Psoas muscle (tissue), 8 donors: ENCODE measurements around the gene SPTA1. TPM values are rescaled to one million over a fixed set of nuclear protein-coding genes. Genes with fewer than 3 reads are reported as not detected.

Experiments
- ATAC-seq, 4 donors: fragments of 200-7000 bp; cut with Tn5 transposase; one replicate each; pipeline ENCODE4 v1.9.1; 2020; ENCODE audit warnings: moderate library complexity in 3 of 4, mild to moderate bottlenecking in 2 of 4
- DNase-seq, 2 donors: peaks; one replicate each; pipeline ENCODE4 v3.0.0-alpha.2; 2020
- H3K27ac ChIP-seq: fragments of 200-600 bp; one replicate; pipeline ENCODE4 v1.8.0; 2022
- H3K27me3 ChIP-seq, 3 donors: fragments of 200-600 bp in 1 of 3; one replicate each; pipeline versions ENCODE4 v1.6.1 to v1.8.0; 2013 to 2022; ENCODE audit warnings: low read length in 2 of 3, mild to moderate bottlenecking in 2 of 3, moderate library complexity in 1 of 3; ENCODE audit not compliant: insufficient read depth in 3 of 3
- H3K36me3 ChIP-seq, 2 donors: fragments of 200-600 bp in 1 of 2; one replicate each; pipeline versions ENCODE4 v1.6.1 to v1.8.0; 2013 to 2022; ENCODE audit warnings: low read depth in 1 of 2, mild to moderate bottlenecking in 1 of 2, moderate library complexity in 1 of 2; ENCODE audit not compliant: insufficient read depth in 1 of 2
- H3K4me1 ChIP-seq: fragments of 200-600 bp; one replicate; pipeline ENCODE4 v1.8.0; 2022
- H3K4me3 ChIP-seq: fragments of 200-600 bp; one replicate; pipeline ENCODE4 v1.8.0; 2022; ENCODE audit warnings: mild to moderate bottlenecking
- H3K9me3 ChIP-seq: fragments of 200-600 bp; one replicate; pipeline ENCODE4 v1.8.0; 2022
- WGBS, 3 donors: extraction: QIAGEN DNeasy Blood & Tissue Kit; methylation state at CpG; one replicate each; pipeline versions ENCODE4 v1.1.6 to v1.1.7; 2013; 5-methylcytosine and 5-hydroxymethylcytosine counted together
- intact Hi-C, 2 donors: fragments of 100-400 bp; cut with DNase I; formaldehyde crosslinking; loops; one replicate each; pipeline versions ENCODE4 v1.11.0 to v1.14.2; 2022
- polyA plus RNA-seq, 3 donors: library from polyadenylated mRNA; stranded (reverse); fragments of 200-250 nt; gene quantifications; one replicate each; pipeline ENCODE4 v1.2.3, GENCODE V29; 2013
- total RNA-seq, 4 donors: library from RNA; stranded (reverse); fragmentation: NEBNext Ultra II Directional in 2 of 4; extraction: Animal tissue kit (Norgen Biotek cat#: 25700) in 2 of 4; gene quantifications; one replicate each; pipeline versions ENCODE4 v1.2.1 to v1.2.4, GENCODE V29; 2021 to 2023
- TF ChIP-seq, protein P1 (sequence below): fragments of 200-600 bp; IDR thresholded peaks from one replicate; pipeline ENCODE4 v1.8.0; 2022; ENCODE audit warnings: antibody characterized with exemption
- donor health status: healthy with polysubstance abuse.
- donor health status: DM: no; HTN: no; CAD: no; lungs with moderate emphysema.
- donor health status: Bipolar disorder and iron deficiency.
- donor health status: healthy.
- donor health status: DM: yes; HTN: yes; CAD: no.
- donor health status: DM: no; HTN: no; CAD: no.
- donor health status: DM: no; HTN: no; CAD: no.
- donor health status: DM: yes; HTN: yes; CAD: no.

SPTA1 gene
- total and polyA plus RNA-seq, 7 donors = 0.05 to 0.74 (median 0.14) TPM; not detected in 2

DNA sequence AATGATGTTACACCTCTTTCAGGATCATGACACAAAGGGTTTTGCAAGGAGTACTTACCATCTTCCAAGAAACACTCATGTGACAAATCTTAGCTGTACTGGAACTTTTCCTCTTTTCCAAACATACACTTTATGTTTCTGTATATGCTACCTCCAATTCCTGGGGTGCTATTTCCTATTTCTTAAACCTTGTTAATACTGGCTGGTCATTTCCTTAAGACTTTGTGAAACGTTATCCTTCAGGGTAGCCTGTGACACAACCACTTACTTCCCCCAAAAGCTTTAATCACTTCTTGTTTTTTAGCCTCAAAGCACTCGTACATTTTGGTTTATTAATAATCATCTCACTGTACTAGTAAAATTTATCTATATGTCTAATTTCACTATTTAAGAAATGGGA lies 42.1 kb downstream of the SPTA1 start:
- Histone ChIP-seq H3K27me3 (no peaks in the 10 kb centered on the region), H3K4me1 (no peaks in the 10 kb centered on the region), H3K27ac (no peak overlapping the region), H3K9me3 (no peaks in the 10 kb centered on the region), H3K36me3 (no peaks in the 10 kb centered on the region), H3K4me3 (no peak overlapping the region)
- DNase-seq (no peak), ATAC-seq (no peak)
- intact Hi-C loops = no loop called here
- TF ChIP-seq, protein P1, sequence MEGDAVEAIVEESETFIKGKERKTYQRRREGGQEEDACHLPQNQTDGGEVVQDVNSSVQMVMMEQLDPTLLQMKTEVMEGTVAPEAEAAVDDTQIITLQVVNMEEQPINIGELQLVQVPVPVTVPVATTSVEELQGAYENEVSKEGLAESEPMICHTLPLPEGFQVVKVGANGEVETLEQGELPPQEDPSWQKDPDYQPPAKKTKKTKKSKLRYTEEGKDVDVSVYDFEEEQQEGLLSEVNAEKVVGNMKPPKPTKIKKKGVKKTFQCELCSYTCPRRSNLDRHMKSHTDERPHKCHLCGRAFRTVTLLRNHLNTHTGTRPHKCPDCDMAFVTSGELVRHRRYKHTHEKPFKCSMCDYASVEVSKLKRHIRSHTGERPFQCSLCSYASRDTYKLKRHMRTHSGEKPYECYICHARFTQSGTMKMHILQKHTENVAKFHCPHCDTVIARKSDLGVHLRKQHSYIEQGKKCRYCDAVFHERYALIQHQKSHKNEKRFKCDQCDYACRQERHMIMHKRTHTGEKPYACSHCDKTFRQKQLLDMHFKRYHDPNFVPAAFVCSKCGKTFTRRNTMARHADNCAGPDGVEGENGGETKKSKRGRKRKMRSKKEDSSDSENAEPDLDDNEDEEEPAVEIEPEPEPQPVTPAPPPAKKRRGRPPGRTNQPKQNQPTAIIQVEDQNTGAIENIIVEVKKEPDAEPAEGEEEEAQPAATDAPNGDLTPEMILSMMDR = no peak
- 52 to 62% (median 57%) methylated on average over 2 of the region's 2 CpGs for WGBS, 3 donors

DNA sequence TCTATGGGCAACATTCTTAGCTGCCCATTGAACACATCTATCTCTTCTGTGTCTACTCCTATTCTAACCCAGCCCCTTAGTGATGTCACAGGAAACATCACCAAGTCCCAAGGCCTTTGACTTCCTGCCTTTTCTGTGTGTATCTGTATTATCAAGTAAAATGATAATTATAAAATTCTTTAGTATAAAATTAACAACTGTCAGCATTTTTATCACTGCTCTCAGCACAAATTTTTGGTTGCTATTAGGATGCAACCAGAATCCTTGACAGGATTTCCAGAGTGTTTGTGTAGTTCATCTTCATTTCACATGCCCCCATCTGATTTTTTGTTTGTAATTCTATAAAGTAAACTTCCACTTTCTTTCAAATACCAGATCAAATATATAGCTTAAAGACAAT lies 47.6 kb downstream of the SPTA1 start:
- Histone ChIP-seq H3K27ac (no peak overlapping the region), H3K9me3 (no peaks in the 10 kb centered on the region), H3K27me3 (no peaks in the 10 kb centered on the region), H3K4me3 (no peak overlapping the region), H3K4me1 (no peaks in the 10 kb centered on the region), H3K36me3 (no peaks in the 10 kb centered on the region)
- TF ChIP-seq, protein P1 = no peak
- ATAC-seq = no peak
- intact Hi-C loops = no loop called here
- no peak for DNase-seq

DNA sequence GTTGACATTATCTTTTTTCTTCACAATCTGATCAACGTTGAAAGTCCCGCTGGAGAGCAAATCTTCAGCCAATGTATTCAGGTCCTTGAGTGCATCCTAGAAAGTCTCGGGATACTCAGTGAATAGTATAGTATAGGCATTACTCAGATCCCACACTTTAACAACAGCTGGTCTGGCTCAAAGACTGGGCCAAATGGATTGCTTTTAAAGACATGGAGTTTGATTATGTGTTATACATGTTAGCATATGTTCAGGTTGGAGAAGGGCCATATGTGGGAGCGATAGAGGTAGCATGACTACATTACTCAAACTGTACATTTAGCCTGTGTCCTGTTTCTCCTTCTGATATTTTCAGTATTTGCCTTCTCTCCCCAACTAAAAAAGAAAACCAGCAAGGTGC lies 48.4 kb downstream of the SPTA1 start:
- intact Hi-C loops = no loop called here
- Histone ChIP-seq H3K4me3 (no peak overlapping the region), H3K36me3 (no peaks in the 10 kb centered on the region), H3K27me3 (no peaks in the 10 kb centered on the region), H3K9me3 (no peaks in the 10 kb centered on the region), H3K27ac (no peak overlapping the region), H3K4me1 (no peaks in the 10 kb centered on the region)
- TF ChIP-seq, protein P1 = no peak
- ATAC-seq (no peak), DNase-seq (no peak)
- 78 to 89% (median 86%) methylated on average over 4 of the region's 4 CpGs for WGBS, 3 donors

DNA sequence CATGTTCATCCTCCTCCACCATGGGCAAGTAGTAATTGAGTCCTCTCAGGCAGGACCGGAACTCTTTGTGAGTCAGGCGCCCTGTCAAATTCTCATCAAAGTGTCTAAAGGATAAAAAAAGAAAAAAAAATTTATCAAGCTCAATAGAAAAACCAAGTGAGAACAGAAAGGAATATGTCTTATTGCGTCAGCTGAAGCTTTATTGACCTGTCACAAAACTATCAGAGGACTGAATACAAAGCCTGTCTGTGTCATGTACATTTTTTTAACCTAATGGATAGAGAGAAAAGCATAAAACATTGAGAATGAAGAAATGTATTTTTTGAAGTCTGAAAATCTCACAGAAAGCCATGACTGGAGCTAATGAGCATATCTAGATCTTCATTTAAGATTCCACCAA lies 72.8 kb downstream of the SPTA1 start:
- Histone ChIP-seq H3K27me3 (no peaks in the 10 kb centered on the region), H3K36me3 (no peaks in the 10 kb centered on the region), H3K4me1 (no peaks in the 10 kb centered on the region), H3K9me3 (no peaks in the 10 kb centered on the region), H3K4me3 (no peak overlapping the region), H3K27ac (no peak overlapping the region)
- TF ChIP-seq, protein P1 = no peak
- no peak for DNase-seq
- 75 to 86% (median 76%) methylated on average over 3 of the region's 3 CpGs for WGBS, 3 donors
- no peak for ATAC-seq
- intact Hi-C loops = no loop called here

DNA sequence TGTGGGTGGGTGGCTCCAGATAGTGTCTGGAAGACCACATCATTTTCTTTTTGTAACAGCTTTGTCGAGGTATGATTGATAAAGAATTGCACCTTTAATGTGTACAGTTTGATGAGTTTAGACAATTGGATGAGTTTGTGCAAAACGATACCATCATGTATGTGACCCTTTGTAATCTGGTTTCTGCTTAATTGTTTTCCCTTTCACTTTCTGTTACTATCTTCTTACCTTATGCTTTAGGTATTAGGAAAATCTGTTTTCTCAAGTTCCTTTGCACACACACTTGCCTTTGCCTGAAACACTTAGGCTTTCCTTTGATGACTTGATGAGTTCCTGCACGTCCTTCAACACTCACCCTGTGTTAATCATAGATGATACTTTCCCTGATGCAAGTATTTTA lies 74.6 kb downstream of the SPTA1 start:
- DNase-seq = no peak
- TF ChIP-seq, protein P1 = no peak
- WGBS, 3 donors = 61 to 66% (median 66%) methylated on average over 3 of the region's 3 CpGs
- Histone ChIP-seq H3K4me1 (no peaks in the 10 kb centered on the region), H3K36me3 (no peaks in the 10 kb centered on the region), H3K27me3 (no peaks in the 10 kb centered on the region), H3K27ac (no peak overlapping the region), H3K4me3 (no peak overlapping the region), H3K9me3 (no peaks in the 10 kb centered on the region)
- intact Hi-C loops = no loop called here
- ATAC-seq = no peak
